Mesothelial cell of epicardium (in vitro differentiated cells): ENCODE measurements around the gene TSPAN18. TPM values are rescaled to one million over a fixed set of nuclear protein-coding genes. Genes with fewer than 3 reads are reported as not detected.

Source experiments
- DNase-seq, 2 experiments: peaks; one replicate each; pipeline ENCODE4 v3.0.0; 2021; ENCODE audit warnings: low spot score in 2 of 2; ENCODE audit not compliant: unreplicated experiment in 2 of 2
- H3K27ac Mint-ChIP-seq: 2 replicates; pipeline ENCODE4 v1.8.0; 2021; ENCODE audit warnings: mixed read lengths
- H3K27me3 Mint-ChIP-seq: 2 replicates; pipeline ENCODE4 v1.8.0; 2021; ENCODE audit warnings: low read depth, mixed read lengths
- H3K36me3 Mint-ChIP-seq: 2 replicates; pipeline ENCODE4 v1.8.0; 2021; ENCODE audit warnings: mixed read lengths
- H3K4me1 Mint-ChIP-seq: 2 replicates; pipeline ENCODE4 v1.8.0; 2021; ENCODE audit warnings: mixed read lengths
- H3K4me3 Mint-ChIP-seq: 2 replicates; pipeline ENCODE4 v1.8.0; 2021; ENCODE audit warnings: mild to moderate bottlenecking, moderate library complexity, mixed read lengths
- H3K9me3 Mint-ChIP-seq: 2 replicates; pipeline ENCODE4 v1.8.0; 2021; ENCODE audit warnings: mixed read lengths
- CTCF ChIP-seq: fragments of 200-600 bp; sonication (generic); IDR thresholded peaks from one replicate; pipeline ENCODE4 v1.5.0; 2021; ENCODE audit warnings: antibody characterized with exemption; ENCODE audit not compliant: unreplicated experiment
- total RNA-seq: library from RNA; stranded (reverse); gene quantifications from 3 replicates; pipeline ENCODE4 v1.2.1, GENCODE V29; 2021

Gene TSPAN18
- total RNA-seq, 1 donor from 2014 or later = 47.4 TPM

DNA sequence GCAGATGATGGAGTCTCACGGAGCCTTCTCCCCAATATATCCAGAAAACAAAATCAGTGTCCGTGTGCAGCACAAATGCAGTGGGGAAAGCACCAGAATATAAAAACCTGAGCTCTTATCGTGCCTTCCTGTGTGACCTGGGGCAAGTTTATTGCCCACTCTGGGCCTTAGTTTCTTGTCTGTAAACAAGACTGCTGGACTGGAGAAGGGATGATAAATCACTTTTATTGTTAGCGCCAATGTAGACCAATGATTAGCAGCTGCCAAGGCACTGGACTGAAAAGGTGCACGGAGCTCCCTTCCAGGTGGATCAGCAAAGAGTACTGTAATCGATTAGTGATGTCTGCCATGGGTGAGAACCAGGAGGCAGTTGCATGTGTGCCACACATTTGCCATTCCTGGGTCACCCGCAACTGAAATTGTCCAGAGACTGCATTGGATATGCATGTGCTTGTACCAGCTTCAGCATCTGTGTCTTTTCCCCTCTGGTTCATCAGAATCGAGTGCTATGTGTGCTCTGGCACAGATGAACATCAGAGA is 89.2 kb downstream of the TSPAN18 start:
- peaks cover 7% of the 10 kb centered on the region for H3K4me1 Mint-ChIP-seq
- no peak for TF ChIP-seq CTCF
- no peak overlapping the region for H3K4me3 Mint-ChIP-seq
- no peak overlapping the region for H3K27ac Mint-ChIP-seq
- H3K9me3 Mint-ChIP-seq = no peaks in the 10 kb centered on the region
- H3K27me3 Mint-ChIP-seq = no peaks in the 10 kb centered on the region
- no peak for DNase-seq
- H3K36me3 Mint-ChIP-seq = no peaks in the 10 kb centered on the region

GRCh38 chr11:44816761-44817160 is 90.0 kb downstream of the TSPAN18 start:
- H3K4me1 Mint-ChIP-seq = peaks cover 7% of the 10 kb centered on the region
- no peak for DNase-seq
- no peak for TF ChIP-seq CTCF
- H3K4me3 Mint-ChIP-seq = no peak overlapping the region
- no peaks in the 10 kb centered on the region for H3K9me3 Mint-ChIP-seq
- H3K27me3 Mint-ChIP-seq = no peaks in the 10 kb centered on the region
- no peak overlapping the region for H3K27ac Mint-ChIP-seq
- no peaks in the 10 kb centered on the region for H3K36me3 Mint-ChIP-seq

- Mint-ChIP-seq H3K4me3 (no peak overlapping the region), H3K36me3 (no peaks in the 10 kb centered on the region), H3K27me3 (no peaks in the 10 kb centered on the region), H3K27ac (no peak overlapping the region), H3K4me1 (peaks cover 7% of the 10 kb centered on the region), H3K9me3 (no peaks in the 10 kb centered on the region)
- no peak for TF ChIP-seq CTCF
- no peak for DNase-seq
Measured at GRCh38 chr11:44817207-44817949, 90.6 kb downstream of the TSPAN18 start.

GRCh38 chr11:44818110-44818509 is 91.3 kb downstream of the TSPAN18 start:
- no peak overlapping the region for H3K4me3 Mint-ChIP-seq
- TF ChIP-seq CTCF = no peak
- H3K27ac Mint-ChIP-seq = no peak overlapping the region
- H3K36me3 Mint-ChIP-seq = no peaks in the 10 kb centered on the region
- no peak for DNase-seq
- H3K4me1 Mint-ChIP-seq = peaks cover 7% of the 10 kb centered on the region
- no peaks in the 10 kb centered on the region for H3K27me3 Mint-ChIP-seq
- H3K9me3 Mint-ChIP-seq = no peaks in the 10 kb centered on the region

GRCh38 chr11:44819346-44819745 is 92.6 kb downstream of the TSPAN18 start:
- Mint-ChIP-seq H3K9me3 (no peaks in the 10 kb centered on the region), H3K4me3 (no peak overlapping the region), H3K4me1 (peaks cover 8% of the 10 kb centered on the region), H3K36me3 (no peaks in the 10 kb centered on the region), H3K27ac (no peak overlapping the region), H3K27me3 (no peaks in the 10 kb centered on the region)
- DNase-seq = no peak
- TF ChIP-seq CTCF = no peak
